Fibroblast of skin of scalp (primary cell): ENCODE results near the gene DUSP6.

Experiments used
- DNase-seq: peaks from one replicate; pipeline ENCODE4 v3.0.0-alpha.2; 2013

Gene DUSP6

DNA sequence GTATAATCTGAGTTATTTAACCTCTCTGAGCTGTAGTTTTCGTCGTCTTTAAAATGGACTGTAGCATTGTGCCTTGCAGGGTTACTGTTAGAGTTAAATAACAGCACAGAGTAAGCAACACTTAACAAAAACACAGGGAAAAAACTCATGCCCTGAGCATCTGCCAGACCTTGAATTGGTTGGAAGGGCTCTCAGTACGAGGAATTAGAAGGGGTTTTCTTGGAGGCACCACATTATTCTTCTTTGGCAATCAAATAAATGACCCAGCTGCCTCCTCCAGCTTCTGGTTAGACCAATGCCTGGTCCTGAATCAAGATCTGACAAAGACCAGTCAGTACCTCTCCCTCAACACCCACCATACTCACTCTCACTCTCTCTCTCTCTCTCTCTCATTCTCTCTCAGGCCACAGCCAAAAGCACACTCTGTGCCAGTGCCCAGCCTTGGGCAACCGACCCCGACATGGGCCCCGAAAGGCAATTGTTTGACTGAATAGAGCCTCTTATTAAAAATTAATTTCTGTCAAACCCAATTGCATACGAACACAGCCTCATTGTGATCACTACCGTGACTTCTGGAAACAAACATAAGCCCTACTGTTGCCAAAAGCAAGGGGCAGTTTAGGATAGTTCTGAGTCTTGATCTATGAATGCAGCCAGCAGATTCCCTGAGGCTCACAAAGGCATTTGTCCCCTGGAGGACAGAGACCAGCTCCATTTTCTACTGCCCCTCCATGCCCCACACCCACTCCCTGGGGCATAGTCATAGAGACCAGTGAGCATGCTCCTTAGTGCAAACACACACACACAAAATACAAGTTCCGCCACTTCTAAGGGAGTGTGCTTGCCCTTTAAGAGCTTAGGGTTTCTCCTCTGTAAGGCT, 23.9 kb downstream of the DUSP6 start:
- no peak for DNase-seq

DNA sequence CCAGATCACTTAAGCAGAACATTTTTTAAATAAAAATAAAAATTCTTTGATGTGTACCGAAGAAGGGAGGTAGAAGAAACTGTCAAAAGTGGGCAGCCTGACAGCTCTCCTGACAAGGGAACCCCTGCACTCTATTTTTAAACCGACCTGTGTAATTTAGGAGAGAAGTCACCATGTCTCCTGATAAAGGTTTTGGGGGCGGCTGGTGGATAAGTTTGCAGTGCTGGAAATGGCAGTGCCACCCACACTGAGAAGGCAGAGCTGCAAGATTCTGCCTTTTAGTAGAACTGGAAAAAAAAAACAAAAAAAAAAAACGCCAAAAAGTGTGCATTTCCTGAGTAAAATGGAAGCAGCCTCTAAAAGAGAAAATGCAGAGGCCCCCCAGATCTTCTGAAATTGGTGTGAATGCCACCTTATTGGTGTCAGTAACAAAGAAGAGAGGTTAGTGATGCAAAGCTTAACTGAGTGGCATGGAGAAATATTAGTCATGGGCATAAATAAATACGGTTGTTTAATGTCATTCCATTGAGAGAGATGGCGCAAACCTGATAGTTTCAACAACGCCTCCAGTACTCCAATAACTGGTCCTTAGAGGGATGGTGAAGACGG, 24.7 kb downstream of the DUSP6 start:
- DNase-seq, result no peak

DNA sequence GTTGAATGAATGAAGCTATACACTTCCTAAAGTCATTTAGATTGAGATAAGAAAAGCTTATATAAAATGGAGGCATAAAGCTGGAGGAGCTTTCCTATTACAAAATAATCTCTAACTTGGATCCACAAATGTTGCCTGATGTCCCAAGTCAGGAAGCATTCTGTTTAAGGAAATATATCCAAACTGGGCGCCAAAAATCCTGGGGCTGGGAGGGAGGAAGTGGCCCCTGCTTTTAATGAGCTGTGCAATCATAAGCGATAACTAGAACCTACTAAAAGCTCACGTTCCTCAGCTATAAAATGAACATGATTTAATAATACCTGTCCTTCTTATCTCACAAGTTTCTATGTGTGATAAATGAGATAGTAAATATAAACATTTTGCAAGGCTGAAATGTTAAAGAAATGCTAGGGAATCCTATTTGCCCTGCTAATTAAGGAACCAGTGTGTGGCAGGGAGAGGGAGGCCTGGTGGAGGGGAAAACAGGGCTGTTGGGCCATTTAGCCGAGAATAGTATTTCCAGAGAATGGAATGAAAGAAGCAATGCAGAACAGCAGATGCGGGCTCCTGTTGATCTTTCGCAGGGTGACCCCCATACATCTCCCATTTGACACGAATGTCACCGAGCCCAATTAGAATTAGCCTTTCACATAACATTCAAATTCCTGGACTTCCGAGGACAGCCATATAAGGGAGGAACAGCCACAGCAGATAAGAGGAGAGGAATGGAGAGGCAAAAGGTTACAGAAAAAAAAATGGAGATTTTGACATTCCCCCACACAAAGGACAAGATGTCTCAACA, 25.9 kb downstream of the DUSP6 start:
- DNase-seq, result no peak

DNA sequence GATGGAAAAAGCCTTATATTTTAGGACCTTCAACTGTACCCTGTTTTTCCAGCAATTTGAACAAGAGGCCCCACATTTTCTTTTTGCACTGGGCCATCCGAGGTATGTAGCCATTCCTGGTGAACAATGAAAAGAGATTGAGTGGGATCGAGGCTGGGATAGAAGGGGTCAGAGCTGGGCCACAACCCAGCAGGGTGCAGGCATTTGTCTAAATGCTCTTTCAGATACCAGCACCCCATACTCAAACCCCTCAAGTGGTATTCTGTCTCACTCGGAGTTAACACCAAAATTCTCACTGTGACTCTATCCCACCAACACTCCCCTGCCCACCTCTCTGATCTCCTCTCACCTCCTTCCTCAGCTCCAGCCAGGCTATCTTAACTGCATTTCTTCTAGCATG, 26.8 kb downstream of the DUSP6 start:
- DNase-seq, result no peak

DNA sequence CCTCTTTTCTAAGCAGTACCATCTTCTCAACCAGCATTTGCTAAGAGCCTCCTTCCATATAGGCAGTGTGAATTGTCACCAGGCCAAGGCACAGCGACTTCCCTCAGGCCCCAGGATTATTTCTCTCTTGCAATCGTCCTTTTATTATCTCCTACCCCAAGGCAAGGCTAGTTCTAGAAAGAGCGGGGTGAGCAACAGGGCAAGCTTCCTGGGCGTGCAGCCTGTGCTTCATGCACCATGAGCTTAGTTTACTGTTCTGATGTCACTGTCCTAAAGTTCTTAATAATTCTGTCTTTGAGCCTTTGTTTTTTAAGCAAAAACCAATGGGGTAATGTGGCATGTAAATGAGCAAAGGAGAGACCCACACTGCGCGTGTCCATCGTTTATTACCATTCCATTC, 27.9 kb downstream of the DUSP6 start:
- no peak for DNase-seq

DNA sequence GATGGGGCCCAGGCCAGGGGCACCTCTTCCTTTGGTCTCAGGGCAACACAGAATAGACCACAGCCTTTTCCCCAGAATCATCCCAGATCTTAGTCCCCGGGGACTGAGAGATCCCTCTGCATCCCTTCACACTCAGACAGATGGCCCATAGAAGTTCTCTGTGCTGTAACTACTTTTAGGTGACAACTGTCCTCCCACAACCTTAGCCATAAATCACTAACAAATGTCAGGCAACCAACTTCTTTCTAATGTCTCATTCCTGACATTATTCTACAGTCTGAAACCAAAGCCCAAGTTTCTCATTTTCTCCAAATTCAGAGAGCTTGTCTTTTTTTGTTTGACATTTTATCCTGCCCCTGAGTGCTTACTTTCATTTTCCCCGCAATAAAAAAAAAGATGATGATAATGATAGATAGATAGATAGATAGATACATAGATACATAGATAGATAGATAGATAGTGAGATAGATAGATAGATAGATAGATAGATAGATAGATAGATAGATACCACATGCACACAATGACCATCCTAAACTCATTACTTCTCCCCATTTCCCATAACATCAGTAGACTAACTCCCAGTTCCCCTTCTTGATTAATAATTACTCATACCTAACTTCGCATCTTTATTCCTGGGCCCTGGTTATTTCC, 28.6 kb downstream of the DUSP6 start:
- no peak for DNase-seq

DNA sequence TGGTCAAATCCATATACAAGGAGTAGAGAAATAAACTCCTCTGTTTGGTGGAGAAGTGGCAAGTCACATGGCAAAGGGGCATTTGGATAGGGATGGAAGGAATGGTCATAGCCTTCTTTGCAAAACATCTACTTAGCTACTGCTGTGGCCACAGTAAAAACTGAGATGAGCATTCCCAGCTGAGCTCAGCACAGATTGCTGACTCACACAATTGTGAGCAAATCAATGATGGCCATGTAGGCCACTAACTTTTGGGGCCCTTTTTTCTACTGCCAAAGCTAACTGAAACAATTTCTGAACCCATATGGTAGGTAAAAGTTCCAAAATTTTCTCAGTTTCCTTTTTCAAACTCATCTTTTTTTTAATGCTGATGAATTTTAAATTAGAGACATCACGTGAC, 31.6 kb downstream of the DUSP6 start:
- no peak for DNase-seq

DNA sequence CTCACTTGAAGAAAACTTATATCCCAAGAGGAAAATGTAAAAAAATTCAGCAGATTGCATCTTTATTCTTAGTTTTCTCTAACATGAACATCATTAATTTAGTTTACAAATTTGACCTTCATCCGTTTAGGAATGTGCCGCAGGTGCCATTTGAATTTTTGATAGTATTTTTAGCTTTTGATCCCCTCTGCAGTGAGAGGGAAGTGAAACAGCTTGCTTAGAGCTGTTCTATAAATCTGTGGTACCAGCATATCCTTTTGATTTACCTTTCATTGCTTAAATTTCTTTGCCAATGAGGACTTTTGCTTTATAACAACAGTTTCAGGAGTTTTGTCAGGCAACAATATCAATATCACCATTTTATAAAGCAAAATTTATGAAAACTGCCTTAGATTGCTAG, 32.7 kb downstream of the DUSP6 start:
- no peak for DNase-seq

DNA sequence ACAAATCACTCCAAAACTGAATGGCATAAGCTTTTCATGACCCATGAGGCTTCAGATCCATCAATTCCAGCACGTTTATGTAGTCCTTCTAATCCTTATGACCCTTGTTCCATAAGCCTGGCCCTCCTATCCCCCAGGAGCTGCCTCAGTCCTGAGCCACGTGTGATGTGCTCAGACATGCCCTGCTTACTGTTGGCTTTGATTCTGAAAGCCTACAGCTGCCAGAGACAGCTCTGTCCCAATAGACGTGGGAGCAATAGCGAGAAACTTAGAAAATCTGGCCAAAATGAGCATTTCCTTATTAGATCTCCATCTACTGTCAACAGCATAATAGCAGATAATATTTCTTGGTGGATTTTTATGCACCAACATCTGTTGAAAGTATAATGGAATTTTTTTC, 33.2 kb downstream of the DUSP6 start:
- DNase-seq, result no peak

DNA sequence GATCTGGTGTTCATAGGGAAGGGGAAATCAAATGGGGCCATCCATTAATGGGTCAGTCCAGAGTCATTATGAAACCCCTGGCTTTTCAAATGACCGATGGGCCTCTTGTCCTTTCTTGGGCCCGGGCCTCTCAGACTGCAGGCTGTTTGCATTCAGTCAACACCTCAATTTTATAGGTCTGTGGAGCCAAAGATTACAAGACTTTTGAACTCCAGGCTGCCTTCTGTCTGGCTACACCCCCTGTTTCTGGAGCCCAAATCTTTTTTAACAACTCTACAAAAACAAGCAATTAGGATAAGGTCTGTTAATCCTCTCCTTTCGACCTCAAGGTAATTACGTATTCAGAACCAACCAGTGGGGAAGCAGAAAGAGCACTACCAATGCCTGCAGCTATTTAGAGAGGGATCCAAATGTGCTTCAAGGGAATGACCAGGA, 35.6 kb downstream of the DUSP6 start:
- DNase-seq, result no peak

DNA sequence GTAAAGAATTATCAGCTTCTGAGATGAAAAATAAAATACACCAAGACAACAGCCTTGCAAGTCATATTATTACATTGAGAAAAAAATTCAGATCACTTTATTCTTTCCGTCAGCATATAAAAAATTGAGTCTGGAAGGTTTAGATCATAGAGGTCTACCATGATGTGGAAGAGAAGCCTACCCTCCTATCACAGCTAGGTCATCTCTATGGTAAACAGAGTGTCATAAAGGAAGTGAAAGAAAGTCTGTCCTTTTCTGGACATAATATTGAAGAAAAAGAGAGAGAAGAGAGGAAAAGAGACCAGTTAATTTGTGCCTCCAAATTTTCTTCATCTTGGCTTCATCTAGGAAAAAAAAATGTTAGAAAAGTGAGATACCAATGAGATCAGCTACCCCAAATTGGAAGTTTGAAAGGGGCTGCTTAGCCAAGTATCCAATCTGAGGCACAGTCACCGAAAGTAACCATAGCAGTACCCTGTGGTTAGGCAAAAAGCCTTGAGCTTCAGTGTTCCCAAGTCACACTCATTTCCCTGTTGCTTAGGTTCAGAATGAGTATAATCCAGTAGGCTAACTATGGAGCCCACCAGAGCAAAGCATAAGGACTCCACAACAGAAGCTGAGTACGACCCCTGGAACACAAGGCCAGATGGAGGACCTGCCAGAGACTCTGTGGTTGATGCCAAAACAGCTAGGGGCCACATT, 38.1 kb downstream of the DUSP6 start:
- DNase-seq, result no peak

DNA sequence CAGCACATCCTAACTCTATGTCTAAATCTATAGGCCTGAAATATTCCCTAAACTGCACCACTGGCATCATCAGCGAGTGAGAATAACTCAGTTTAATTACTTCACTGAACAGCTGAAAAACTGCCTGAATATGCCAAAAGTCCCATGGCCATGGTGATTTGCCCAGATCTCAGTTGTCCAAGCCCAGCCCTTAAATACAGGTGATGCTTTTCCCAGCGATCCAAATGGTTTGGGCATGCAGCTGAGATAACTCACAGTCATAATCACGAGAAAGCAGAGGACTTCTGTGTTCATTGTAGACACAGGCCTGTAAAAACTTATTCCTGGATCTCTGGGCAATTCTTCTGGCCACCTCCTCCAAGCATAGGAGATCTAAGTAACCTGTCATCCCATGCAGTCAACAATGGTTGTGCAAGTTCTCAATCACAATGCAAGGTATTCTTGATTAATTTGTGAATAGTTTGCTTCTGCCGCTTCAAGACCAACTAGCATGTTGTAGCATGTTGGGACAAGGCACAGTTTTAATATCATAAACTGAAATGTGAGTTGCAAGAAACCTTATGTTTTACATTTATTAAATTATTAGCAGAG, 40.5 kb downstream of the DUSP6 start:
- no peak for DNase-seq

DNA sequence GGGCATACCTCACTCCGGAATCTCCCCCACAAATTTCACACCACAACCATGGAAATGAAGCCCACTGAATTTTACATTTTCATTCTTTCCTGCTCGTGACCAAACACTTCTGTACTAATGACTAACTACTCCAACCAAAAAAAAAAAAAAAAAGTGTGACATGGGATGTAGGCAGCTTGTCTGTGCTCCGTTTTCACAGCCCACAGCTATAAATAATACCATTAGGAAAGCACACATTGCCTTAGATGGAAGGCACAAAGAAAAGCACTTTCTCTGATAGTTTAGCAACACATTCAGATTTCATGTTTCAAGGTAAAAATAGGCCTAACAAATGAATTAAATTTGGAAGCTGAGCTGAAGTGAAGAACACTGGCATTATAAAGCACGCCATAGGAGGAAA, 42.5 kb downstream of the DUSP6 start:
- DNase-seq, result no peak

DNA sequence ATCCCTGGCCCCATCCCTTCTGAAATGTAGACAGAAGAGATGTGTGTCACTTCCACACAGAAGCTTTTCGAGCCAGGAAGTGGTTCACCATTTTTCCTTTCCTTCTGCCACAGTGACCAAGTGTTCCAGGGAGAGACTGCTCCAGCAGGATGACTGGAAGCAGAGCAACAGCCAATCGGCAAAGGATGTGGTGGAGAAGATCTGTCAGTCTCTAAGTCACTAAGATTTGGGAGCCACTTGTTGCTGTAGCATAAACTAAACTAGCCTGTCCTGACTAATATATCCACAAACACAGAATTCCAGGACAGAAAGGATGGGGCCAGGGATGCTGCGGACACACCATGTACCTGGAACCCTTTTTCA, 42.9 kb downstream of the DUSP6 start:
- DNase-seq, result no peak

DNA sequence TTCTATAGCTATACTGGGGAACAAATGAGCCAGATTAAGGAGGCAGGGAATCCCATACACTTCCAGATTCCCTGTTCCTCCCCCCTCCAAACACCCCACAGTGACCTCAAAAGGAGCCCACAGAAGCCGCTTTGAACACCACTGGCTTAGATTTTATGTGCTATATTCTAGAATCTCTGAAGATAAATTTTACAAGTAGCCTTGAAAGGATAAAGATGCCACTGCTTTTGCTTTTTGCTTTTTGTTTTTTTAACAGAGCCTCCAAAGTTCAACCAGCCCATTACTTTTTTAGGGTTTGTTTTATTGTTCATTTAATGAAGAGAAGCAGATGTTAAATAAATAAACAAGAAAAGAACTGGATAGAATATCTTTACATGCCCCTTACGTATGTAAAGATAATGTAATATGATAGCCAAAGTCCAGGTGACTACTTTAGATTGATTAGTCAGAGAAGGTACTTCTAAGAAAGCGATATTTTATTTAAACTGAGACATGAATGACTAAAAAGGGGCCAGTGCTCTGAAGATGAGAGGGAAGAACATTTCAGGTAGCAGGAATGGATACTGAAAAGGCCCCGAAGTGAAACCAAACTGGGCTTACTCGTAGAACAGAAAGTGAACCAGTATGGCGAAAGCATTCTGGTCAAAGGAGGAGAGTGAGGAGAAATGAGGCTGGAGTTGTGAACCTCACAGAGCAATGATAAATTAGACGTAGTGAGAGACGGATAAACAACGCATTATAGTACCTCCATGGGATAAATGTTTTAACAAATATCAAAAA, 44.6 kb downstream of the DUSP6 start:
- no peak for DNase-seq

DNA sequence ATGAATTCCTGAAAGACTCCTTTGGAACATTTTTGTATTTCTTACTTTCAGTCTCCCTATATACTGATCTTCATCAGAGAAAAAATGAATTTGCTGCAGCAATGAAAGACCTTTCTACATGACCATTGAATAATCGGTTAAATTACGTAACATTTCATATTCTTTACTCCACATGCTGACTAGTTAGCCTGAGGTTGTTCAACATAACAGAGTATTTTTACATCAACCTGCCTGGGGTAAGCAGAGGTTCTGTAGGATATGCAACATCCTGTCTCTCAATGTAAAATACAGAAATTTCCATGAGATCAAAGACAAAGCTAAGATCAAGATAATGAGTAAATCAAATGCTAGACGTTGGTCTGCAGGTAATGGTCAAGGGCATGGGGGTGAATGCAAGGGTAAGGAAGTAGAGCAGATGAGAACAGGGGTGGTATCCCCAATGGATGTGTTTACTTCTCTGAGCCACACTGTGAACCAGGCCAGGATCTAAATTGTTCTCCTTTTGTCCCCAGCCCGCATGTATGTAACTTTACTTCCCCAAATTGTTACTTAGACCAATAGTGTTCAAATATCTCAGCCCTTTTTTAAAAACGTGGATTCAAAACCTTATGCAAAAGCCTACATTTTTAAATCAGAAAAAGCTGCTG, 45.4 kb downstream of the DUSP6 start:
- no peak for DNase-seq

DNA sequence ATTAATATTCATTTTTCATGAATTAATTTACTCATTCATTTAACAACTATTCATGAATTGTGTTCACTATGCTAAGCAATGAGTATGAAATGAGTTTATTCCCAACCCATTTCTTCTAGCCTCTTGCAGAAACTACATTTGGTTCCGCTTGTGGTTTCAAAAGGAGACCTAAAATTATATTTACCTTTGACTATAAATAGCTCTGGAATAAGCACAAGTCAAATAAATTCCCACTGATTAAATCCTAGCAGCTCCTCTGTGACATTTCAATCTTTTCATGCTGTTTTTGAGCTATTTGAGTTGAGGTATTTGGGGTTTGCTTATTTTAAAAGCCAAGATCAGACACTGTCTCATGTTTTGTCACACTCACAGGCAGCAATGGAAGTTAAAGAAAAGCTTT, 46.9 kb downstream of the DUSP6 start:
- no peak for DNase-seq

DNA sequence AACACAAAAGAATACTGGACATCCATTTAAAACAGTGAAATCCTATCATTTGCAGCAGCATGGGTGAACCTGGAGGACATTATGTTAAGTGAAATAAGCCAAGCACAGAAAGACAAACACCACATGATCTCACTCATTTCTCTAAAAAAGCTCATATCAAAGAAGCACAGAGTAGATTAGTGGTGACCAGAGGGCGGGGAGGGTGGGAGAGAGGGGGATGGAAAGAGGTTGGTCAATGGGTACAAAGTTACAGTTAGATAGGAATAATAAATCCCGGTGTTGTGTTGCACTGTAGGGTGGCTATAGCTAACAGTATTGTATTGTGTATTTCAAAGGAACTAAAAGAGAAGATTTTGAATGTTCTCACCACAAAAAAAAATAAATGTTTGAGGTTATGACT, 52.4 kb downstream of the DUSP6 start:
- DNase-seq, result no peak

DNA sequence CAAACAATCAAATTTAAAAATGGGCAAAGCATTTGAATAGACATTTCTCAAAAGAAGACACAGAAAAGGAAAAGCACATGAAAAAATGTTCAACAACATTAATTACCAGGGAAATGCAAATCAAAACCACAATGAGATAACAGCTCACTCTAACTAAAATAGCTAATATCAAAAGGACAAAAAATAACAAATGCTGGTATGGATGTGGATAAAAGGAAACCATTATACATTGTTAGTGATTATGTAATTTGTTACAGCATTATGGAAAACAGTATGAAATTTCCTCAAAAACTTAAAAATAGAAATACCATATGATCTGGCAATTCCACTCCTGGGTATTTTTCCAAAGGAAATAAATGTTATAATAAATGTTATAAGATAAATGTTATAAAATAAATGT, 52.9 kb downstream of the DUSP6 start:
- no peak for DNase-seq
